Stimulated activated CD4-positive, alpha-beta T cell treated with anti-CD3 and anti-CD28 coated beads, TNF-alpha, amount 100 ng/mL, for 24 hours (primary cell): ENCODE results near the gene ZNF627.
"Not testable (repeated sequence)": the region's sequence is repeated elsewhere in the genome, so short reads cannot be mapped to it uniquely, and the experiment has no call there.

Source experiments
- DNase-seq, 3 experiments: peaks; one replicate each; pipeline ENCODE4 v3.0.0-alpha.2; 2020; ENCODE audit warnings: low read depth in 3 of 3

ZNF627 gene

DNA sequence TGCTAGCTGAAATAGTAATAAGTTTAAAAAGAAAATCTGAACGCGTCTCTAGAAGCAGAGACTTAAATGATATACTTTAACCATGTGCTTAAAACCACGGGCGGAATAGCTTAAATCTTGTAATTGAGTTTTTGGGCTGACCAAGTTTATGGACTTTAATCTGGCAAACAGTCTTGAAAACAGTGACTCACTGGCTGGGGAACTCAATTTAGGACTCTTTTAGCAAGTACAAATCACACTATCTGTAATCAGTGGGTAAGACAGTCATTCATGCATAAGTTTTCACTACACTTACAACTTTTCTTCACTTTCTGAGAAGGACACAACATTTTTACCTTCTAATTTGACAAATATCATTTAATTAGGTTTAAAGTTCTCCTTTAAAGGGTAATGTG lies 26.8 kb downstream of the ZNF627 start:
- no peak for DNase-seq

GRCh38 chr19:11626252-11626651 lies 29.0 kb downstream of the ZNF627 start:
- DNase-seq = no peak

DNA sequence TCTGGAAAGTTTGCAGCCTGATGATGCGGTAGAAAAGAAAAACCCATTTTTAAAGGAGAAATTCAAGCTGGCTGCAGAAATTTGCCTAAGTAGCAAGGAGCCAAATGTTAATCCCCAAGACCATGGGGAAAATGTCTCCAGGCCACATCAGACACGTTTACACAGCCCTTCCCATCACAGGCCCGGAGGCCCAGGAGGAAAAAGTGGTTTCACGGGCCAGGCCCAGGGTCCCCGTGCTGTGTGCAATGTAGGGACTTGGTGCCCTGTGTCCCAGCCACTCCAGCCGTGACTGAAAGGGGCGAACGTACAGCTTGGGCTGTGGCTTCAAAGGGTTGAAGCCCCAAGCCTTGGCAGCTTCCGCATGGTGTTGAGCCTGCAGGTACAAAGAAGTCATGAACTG lies 35.9 kb downstream of the ZNF627 start:
- DNase-seq = no peak

DNA sequence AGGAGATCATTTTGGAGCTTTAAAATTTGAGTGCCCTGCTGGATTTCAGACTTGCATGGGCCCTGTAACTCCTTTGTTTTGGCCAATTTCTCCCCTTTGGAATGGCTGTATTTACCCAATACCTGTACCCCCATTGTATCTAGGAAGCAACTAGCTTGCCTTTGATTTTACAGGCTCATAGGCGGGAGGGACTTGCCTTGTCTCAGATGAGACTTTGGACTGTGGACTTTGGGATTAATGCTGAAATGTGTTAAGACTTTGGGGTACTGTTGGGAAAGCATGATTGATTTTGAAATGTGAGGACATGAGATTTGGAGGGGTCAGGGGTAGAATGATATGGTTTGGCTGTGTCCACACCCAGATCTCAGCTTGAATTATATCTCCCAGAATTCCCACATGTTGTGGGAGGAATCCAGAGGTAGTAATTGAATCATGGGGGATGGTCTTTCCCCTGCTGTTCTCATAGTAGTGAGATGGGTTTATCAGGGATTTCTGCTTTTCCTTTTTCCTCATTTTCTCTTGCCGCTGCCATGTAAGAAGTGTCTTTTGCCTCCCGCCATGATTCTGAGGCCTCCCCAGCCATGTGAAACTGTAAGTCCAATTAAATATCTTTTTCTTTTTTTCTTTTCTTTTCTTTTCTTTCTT lies 36.9 kb downstream of the ZNF627 start:
- DNase-seq = not testable (repeated sequence)

- DNase-seq = no peak
These were observed 41.9 kb downstream of the ZNF627 start for GRCh38 chr19:11639245-11639601.

- peak; percentile 84 to 97 (median 85) for DNase-seq
These were observed 42.6 kb downstream of the ZNF627 start for GRCh38 chr19:11639602-11640471.

DNA sequence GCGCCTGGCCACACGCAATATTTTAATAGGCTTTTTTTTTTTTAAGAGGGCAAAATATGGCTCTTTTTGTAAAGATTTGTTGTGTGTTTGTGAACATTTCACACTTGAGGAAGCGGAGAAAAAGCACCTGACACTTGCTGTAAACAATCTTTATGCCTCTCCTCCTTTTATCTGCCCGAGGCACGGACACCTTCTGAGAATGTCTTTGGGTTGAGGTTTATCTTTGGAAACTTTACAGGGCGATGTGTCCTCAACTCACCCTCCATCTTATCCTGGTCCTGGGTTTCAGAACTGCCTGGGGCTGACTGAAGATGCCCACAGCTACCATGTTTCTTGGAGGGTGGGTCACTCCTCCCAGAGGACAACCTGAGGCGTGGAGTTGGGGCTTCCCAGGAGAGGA lies 44.0 kb downstream of the ZNF627 start:
- DNase-seq = no peak

GRCh38 chr19:11642902-11643301 lies 45.6 kb downstream of the ZNF627 start:
- no peak for DNase-seq

DNA sequence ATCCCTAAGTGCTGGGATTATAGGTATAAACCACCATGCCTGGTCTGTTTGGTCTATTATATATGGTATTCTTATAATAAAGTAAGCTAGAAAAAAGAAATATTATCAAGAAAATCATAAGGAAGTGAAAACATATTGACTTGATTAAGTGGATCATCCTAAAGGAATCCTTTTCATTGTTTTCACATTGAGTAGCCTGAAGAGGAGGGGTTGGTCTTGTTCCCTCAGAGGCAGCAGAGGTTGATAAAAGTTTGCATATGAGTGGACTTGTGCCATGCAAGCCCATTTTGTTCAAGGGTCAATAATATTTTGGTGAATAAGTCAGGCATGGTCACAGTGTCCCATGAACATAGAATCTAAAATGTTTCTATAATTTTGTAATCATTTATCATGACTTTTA lies 52.7 kb downstream of the ZNF627 start:
- no peak for DNase-seq

DNA sequence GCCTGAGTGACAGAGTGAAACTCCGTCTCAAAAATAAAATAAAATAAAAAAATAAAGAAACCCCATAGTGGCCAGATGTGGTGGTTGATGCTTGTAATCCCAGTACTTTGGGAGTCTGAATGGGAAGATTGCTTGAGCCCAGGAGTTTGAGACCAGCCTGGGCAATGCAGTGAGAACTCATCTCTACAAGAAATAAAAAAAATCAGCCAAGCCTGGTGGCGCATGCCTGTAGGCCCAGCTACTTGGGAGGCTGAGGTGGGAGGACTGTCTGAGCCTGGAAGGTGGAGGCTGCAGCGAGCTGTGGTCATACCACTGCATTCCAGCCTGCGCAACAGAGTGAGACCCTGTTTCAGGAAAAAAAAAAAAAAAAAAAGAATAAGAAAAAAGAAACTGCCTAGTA lies 53.8 kb downstream of the ZNF627 start:
- DNase-seq = no peak

DNA sequence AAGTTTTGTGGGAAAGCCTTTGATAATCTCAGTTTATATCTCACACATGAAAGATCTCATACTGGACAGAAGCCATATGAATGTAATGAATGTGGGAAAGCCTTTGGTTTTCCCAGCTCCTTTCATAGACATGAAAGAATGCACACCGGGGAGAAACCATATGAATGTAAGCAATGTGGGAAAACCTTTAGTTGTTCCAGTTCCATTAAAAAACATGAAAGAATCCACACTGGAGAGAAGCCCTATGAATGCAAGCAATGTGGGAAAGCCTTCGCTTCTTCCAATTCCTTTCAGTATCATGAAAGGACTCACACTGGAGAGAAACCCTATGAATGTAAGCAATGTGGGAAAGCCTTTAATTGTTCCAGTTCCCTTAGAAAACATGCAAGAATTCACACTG lies 54.8 kb downstream of the ZNF627 start:
- DNase-seq = no peak

DNA sequence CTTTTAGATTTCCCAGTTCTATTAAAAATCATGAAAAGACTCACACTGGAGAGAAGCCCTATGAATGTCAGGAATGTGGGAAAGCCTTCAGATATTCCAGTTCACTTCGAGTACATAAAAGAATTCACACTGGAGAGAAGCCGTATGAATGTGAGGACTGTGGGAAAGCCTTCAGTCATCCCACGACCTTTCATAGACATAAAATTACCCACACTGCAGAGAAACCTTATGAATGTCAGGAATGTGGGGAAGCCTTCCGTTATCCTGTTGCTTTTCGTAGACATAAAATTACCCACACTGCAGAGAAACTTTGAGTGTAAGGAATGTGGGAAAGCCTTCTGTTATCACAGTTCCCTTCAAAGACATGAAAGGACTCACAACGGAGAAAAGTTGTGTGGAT lies 55.2 kb downstream of the ZNF627 start:
- no peak for DNase-seq

- DNase-seq = no peak
These were observed 59.3 kb downstream of the ZNF627 start for GRCh38 chr19:11656535-11656934.

DNA sequence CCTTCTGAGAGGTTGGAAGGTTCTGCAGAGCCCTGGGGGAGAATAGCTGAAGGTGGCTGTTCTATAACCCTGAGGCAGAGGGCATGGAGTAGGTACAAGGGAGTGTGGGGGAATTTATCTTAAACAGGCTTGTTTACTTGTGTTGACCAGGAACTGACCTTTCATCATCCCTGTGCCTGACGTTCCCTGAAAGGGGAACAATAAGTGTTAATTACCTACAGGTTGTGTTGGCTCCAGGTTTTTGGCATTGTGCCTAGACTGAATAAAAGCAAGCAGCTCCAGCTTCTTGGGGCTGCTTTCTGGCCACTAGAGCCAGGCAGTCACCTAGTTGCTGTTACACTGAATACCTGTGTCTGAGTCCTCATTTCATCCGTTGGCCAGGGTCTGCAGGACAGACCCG lies 60.0 kb downstream of the ZNF627 start:
- DNase-seq = no peak

DNA sequence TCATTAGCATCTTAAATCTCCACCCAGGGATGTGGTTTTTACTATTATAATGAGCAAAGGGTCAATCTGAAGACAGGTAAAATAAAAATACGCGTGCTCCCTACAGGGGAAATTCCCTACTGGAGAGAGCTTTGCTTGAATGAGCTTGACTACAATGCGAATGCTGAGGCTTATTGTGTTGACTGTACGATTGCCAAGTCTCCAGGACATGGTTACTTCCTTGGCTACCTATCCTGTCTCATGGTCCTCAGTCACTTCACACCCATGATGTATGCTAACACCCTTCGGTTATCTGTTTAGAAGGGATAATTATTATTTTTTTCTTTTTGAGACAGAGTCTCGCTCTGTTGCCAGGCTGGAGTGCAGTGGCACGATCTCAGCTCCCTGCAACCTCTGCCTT lies 61.7 kb downstream of the ZNF627 start:
- DNase-seq = no peak

- DNase-seq = no peak
These were observed 62.3 kb downstream of the ZNF627 start for GRCh38 chr19:11659612-11660011.

GRCh38 chr19:11662278-11662677 lies 65.0 kb downstream of the ZNF627 start:
- DNase-seq = no peak

DNA sequence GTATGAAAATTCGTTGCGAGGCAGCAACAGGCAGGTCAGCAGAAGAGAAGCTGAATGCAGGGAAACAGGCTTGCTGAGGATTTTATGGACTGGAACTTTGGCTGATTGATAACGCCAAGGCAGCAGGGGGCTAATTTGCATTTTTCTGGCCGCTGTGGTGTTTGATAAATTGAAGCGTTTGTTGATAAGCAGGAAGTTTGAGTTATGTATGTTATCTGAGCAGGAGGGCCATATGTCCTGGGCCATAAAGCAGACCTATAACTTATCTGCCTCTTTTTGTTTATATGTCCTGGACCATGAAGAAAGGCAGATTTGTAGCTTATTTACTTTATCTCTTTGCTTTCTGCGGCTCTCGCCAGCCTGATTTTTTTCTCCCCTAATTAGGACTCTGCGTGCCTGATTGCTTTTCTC lies 65.9 kb downstream of the ZNF627 start:
- DNase-seq = no peak
